Measurements from ENCODE around the gene SSBP4. TPM values are rescaled to one million over a fixed set of nuclear protein-coding genes. Genes with fewer than 3 reads are reported as not detected.

The SSBP4 gene
- total RNA-seq, 1 donor from 2014 or later: 233 TPM

GRCh38 chr19:18476507-18477041 is 57.4 kb downstream of the SSBP4 start:
- no peak for TF ChIP-seq CTCF (IDR thresholded peaks at IDR 0.05)
- no peak overlapping the region for H3K27ac ChIP-seq
- H3K27me3 ChIP-seq: no peaks in the 10 kb centered on the region
- intact Hi-C loops (cut with DNase I): no loop called here
- no peak overlapping the region for H3K4me3 ChIP-seq
- peaks cover 2 to 7% of the 10 kb centered on the region in 2 donors for H3K36me3 ChIP-seq
- no peaks in the 10 kb centered on the region for H3K9me3 ChIP-seq
- H3K4me1 ChIP-seq: peaks cover 18 to 36% of the 10 kb centered on the region in 2 donors
- no peak for DNase-seq (ENCODE audit: low spot score in 2 of 2)

GRCh38 chr19:18477042-18477779 is 58.0 kb downstream of the SSBP4 start:
- peak in 2 of 3 experiments; percentile 6 to 15 for TF ChIP-seq CTCF (IDR thresholded peaks at IDR 0.05)
- Histone ChIP-seq H3K36me3 (peaks cover 0 to 2% of the 10 kb centered on the region in 2 donors), H3K4me1 (peaks cover 18 to 36% of the 10 kb centered on the region in 2 donors), H3K9me3 (no peaks in the 10 kb centered on the region), H3K27ac (no peak overlapping the region), H3K4me3 (no peak overlapping the region), H3K27me3 (no peaks in the 10 kb centered on the region)
- no peak for DNase-seq (ENCODE audit: low spot score in 2 of 2)
- intact Hi-C loops (cut with DNase I): no loop called here

DNA sequence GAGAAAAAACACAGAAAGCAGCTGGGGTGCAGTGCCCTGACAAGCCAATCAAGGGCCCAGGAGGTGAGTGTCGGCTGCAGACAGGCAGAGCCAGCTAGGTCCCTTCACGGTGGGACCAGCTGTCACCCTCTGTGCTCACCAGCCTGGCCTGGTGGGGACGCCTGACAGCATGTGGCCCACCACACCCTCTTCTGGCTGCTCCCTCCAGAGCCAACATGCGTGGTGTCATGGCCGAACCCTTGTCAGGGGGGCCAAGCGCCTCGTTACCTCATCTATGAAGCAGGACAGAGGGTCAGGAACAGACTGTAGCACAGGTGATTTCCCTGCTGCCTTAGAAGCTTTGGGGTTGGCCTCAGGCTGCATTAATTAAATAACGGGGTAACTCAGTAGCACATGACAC is 58.8 kb downstream of the SSBP4 start:
- Histone ChIP-seq H3K9me3 (no peaks in the 10 kb centered on the region), H3K27me3 (no peaks in the 10 kb centered on the region), H3K36me3 (no peaks in the 10 kb centered on the region), H3K4me3 (no peak overlapping the region), H3K27ac (peak overlapping the region; percentile 76 to 82), H3K4me1 (peaks cover 18 to 39% of the 10 kb centered on the region in 2 donors)
- no peak for DNase-seq (ENCODE audit: low spot score in 2 of 2)
- intact Hi-C loops (cut with DNase I): no loop called here
- no peak for TF ChIP-seq CTCF (IDR thresholded peaks at IDR 0.05)

GRCh38 chr19:18478545-18479311 is 59.5 kb downstream of the SSBP4 start:
- intact Hi-C loops (cut with DNase I): no loop called here
- Histone ChIP-seq H3K36me3 (no peaks in the 10 kb centered on the region), H3K4me1 (peaks cover 18 to 45% of the 10 kb centered on the region in 2 donors), H3K27me3 (no peaks in the 10 kb centered on the region), H3K27ac (peak overlapping the region; percentile 76 to 82), H3K4me3 (no peak overlapping the region), H3K9me3 (no peaks in the 10 kb centered on the region)
- no peak for TF ChIP-seq CTCF (IDR thresholded peaks at IDR 0.05)
- DNase-seq (ENCODE audit: low spot score in 2 of 2): peak in 1 of 2 donors; percentile 93

GRCh38 chr19:18480006-18480691 is 61.0 kb downstream of the SSBP4 start:
- no peaks in the 10 kb centered on the region for H3K27me3 ChIP-seq
- peak in 1 of 2 donors; percentile 89 for DNase-seq (ENCODE audit: low spot score in 2 of 2)
- H3K4me3 ChIP-seq: no peak overlapping the region
- H3K9me3 ChIP-seq: no peaks in the 10 kb centered on the region
- H3K4me1 ChIP-seq: peaks cover 18 to 44% of the 10 kb centered on the region in 2 donors
- H3K36me3 ChIP-seq: no peaks in the 10 kb centered on the region
- no peak for TF ChIP-seq CTCF (IDR thresholded peaks at IDR 0.05)
- intact Hi-C loops (cut with DNase I): no loop called here
- H3K27ac ChIP-seq: peak overlapping the region; percentile 76 to 82
